WTC11 (cell line): ENCODE measurements around the gene DHFR2.

Experiments used
- CREB1 ChIP-seq: sonication (generic); formaldehyde crosslinking; IDR thresholded peaks from 2 replicates; pipeline ENCODE4 v1.8.0; 2023; ENCODE audit warnings: mild to moderate bottlenecking, missing genetic modification reagents
- CREM ChIP-seq: sonication (generic); formaldehyde crosslinking; IDR thresholded peaks from 2 replicates; pipeline ENCODE4 v1.8.1; 2022; ENCODE audit warnings: mild to moderate bottlenecking, missing genetic modification reagents, moderate library complexity
- ELF4 ChIP-seq: sonication (generic); formaldehyde crosslinking; IDR thresholded peaks from 2 replicates; pipeline ENCODE4 v1.8.1; 2022; ENCODE audit warnings: low read depth, mild to moderate bottlenecking, moderate library complexity, missing genetic modification reagents
- IRF2 ChIP-seq: sonication (generic); formaldehyde crosslinking; IDR thresholded peaks from 2 replicates; pipeline ENCODE4 v1.8.0; 2022; ENCODE audit warnings: low read depth, missing genetic modification reagents, borderline replicate concordance
- TEAD4 ChIP-seq: sonication (generic); formaldehyde crosslinking; IDR thresholded peaks from 2 replicates; pipeline ENCODE4 v1.8.0; 2022; ENCODE audit warnings: mild to moderate bottlenecking, missing genetic modification reagents
- TP53 ChIP-seq: sonication (generic); formaldehyde crosslinking; IDR thresholded peaks from 2 replicates; pipeline ENCODE4 v1.8.1; 2023; ENCODE audit warnings: mild to moderate bottlenecking, missing genetic modification reagents
- ZNF416 ChIP-seq: fragments of 250-450 bp; sonication (Bioruptor Pico); IDR thresholded peaks from 2 replicates; pipeline ENCODE4 v1.9.0; 2021; ENCODE audit warnings: mild to moderate bottlenecking, inconsistent platforms
- TF ChIP-seq, protein P1 (sequence below): fragments of 200-600 bp; IDR thresholded peaks from 2 replicates; pipeline ENCODE4 v1.8.0; 2022; ENCODE audit warnings: antibody characterized with exemption

DNA sequence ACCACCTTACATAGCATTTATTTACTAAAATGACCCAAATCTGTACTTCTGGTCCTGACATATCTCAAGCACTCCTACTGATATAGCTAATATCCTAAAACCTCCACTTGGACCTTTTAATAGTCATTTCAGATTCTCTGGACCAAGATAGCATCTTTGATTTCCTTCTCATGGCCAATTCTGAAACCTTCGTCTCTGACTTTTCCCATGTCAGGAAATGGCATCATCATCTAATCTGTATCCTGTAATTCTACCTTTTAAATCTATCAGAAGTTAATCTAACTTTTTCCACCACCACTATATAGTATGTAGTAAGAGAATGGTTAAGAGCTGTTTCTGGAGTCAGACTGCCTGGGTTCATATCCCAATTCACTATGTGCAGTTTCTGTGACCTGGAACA lies 50.5 kb downstream of the DHFR2 start:
- TF ChIP-seq CREM (CRISPR knock-in tag) = no peak
- no peak for TF ChIP-seq ELF4 (CRISPR knock-in tag)
- TF ChIP-seq, protein P1, sequence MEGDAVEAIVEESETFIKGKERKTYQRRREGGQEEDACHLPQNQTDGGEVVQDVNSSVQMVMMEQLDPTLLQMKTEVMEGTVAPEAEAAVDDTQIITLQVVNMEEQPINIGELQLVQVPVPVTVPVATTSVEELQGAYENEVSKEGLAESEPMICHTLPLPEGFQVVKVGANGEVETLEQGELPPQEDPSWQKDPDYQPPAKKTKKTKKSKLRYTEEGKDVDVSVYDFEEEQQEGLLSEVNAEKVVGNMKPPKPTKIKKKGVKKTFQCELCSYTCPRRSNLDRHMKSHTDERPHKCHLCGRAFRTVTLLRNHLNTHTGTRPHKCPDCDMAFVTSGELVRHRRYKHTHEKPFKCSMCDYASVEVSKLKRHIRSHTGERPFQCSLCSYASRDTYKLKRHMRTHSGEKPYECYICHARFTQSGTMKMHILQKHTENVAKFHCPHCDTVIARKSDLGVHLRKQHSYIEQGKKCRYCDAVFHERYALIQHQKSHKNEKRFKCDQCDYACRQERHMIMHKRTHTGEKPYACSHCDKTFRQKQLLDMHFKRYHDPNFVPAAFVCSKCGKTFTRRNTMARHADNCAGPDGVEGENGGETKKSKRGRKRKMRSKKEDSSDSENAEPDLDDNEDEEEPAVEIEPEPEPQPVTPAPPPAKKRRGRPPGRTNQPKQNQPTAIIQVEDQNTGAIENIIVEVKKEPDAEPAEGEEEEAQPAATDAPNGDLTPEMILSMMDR = no peak
- TF ChIP-seq TEAD4 (CRISPR knock-in tag) = no peak
- no peak for TF ChIP-seq CREB1 (CRISPR knock-in tag)
- no peak for TF ChIP-seq IRF2 (CRISPR knock-in tag)
- TF ChIP-seq TP53 = no peak
- no peak for TF ChIP-seq ZNF416 (CRISPR knock-in tag)
